Measurements from ENCODE around the gene UCP3. TPM values are rescaled to one million over a fixed set of nuclear protein-coding genes. Genes with fewer than 3 reads are reported as not detected.

UCP3 gene
- total RNA-seq, 1 donor from 2014 or later = 0.06 TPM

GRCh38 chr11:74019104-74019738 lies 10.3 kb upstream of the UCP3 start:
- DNase-seq (ENCODE audit: low read depth) = no peak
- H3K4me3 ChIP-seq (ENCODE audit: low read depth, low read length) = no peak overlapping the region
- no peak for TF ChIP-seq CTCF (conservative IDR thresholded peaks at IDR 0.05; ENCODE audit: low read depth, low read length)

- peak; percentile 45 for DNase-seq (ENCODE audit: low read depth)
- TF ChIP-seq CTCF (conservative IDR thresholded peaks at IDR 0.05; ENCODE audit: low read depth, low read length) = no peak
- H3K4me3 ChIP-seq (ENCODE audit: low read depth, low read length) = no peak overlapping the region
These were observed 9.6 kb upstream of the UCP3 start for GRCh38 chr11:74018331-74019005.

GRCh38 chr11:74017631-74018030 lies 8.7 kb upstream of the UCP3 start:
- no peak for TF ChIP-seq CTCF (conservative IDR thresholded peaks at IDR 0.05; ENCODE audit: low read depth, low read length)
- no peak for DNase-seq (ENCODE audit: low read depth)
- no peak overlapping the region for H3K4me3 ChIP-seq (ENCODE audit: low read depth, low read length)

- no peak for TF ChIP-seq CTCF (conservative IDR thresholded peaks at IDR 0.05; ENCODE audit: low read depth, low read length)
- no peak for DNase-seq (ENCODE audit: low read depth)
- H3K4me3 ChIP-seq (ENCODE audit: low read depth, low read length) = no peak overlapping the region
These were observed 7.2 kb upstream of the UCP3 start for GRCh38 chr11:74015919-74016684.

- H3K4me3 ChIP-seq (ENCODE audit: low read depth, low read length) = no peak overlapping the region
- DNase-seq (ENCODE audit: low read depth) = no peak
- no peak for TF ChIP-seq CTCF (conservative IDR thresholded peaks at IDR 0.05; ENCODE audit: low read depth, low read length)
These were observed 6.0 kb upstream of the UCP3 start for GRCh38 chr11:74014880-74015279.

GRCh38 chr11:74013141-74013540 lies 4.3 kb upstream of the UCP3 start:
- no peak for DNase-seq (ENCODE audit: low read depth)
- no peak overlapping the region for H3K4me3 ChIP-seq (ENCODE audit: low read depth, low read length)
- no peak for TF ChIP-seq CTCF (conservative IDR thresholded peaks at IDR 0.05; ENCODE audit: low read depth, low read length)
